B cell (primary cell): ENCODE measurements around the gene OR2W3. TPM values are rescaled to one million over a fixed set of nuclear protein-coding genes. Genes with fewer than 3 reads are reported as not detected.

ENCODE experiments used
- ATAC-seq: fragments of 200-7000 bp; cut with Tn5 transposase; one replicate; pipeline ENCODE4 v1.10.0; 2021; ENCODE audit warnings: low read depth, mild to moderate bottlenecking, moderate number of reproducible peaks, moderate library complexity
- CTCF ChIA-PET: fragments of 350-600 bp; sonication (Branson Sonifier 250); formaldehyde crosslinking; loops from one replicate; lab custom pipeline; 2021; ENCODE audit warnings: antibody characterized with exemption, inconsistent platforms; lab: Charles Lee
- POLR2A ChIA-PET: fragments of 350-600 bp; sonication (Branson Sonifier 250); formaldehyde crosslinking; loops from one replicate; lab custom pipeline; 2021; ENCODE audit warnings: antibody characterized with exemption; lab: Charles Lee
- DNase-seq: peaks from one replicate; pipeline ENCODE4 v3.0.0; 2013
- H2AFZ ChIP-seq: 2 replicates; pipeline ENCODE4 v1.6.1; 2012; ENCODE audit warnings: mild to moderate bottlenecking, low read depth, low read length; ENCODE audit not compliant: insufficient read depth, poor library complexity, severe bottlenecking
- H3K27ac ChIP-seq, 2 donors: 1 replicate in 1 of 2; 2 replicates in 1 of 2; pipeline ENCODE4 v1.5.1; 2012 to 2013; ENCODE audit warnings: low read length in 2 of 2, mild to moderate bottlenecking in 2 of 2, moderate library complexity in 1 of 2
- H3K27me3 ChIP-seq, 4 experiments: fragments of 200-600 bp in 1 of 4; sonication (generic) in 1 of 4; replicated peaks in 1 of 4; 1 replicate in 2 of 4; 2 replicates in 2 of 4; pipeline versions ENCODE4 v1.6.1 to v1.7.0; 2013 to 2016; ENCODE audit warnings: low read length in 3 of 4, mild to moderate bottlenecking in 2 of 4, mixed read lengths in 1 of 4, moderate library complexity in 1 of 4; ENCODE audit not compliant: insufficient read depth in 4 of 4, control insufficient read depth in 3 of 4; ENCODE audit errors: control extremely low read depth in 1 of 4
- H3K36me3 ChIP-seq, 2 experiments: replicated peaks in 1 of 2; 1 replicate in 1 of 2; 2 replicates in 1 of 2; pipeline versions ENCODE4 v1.6.1 to v1.7.1; 2013; ENCODE audit warnings: low read length in 1 of 2; ENCODE audit not compliant: insufficient read depth in 2 of 2, control insufficient read depth in 1 of 2; ENCODE audit errors: control extremely low read depth in 1 of 2, extremely low read depth in 1 of 2
- H3K4me1 ChIP-seq, 2 donors: fragments of 200-600 bp in 1 of 2; sonication (generic) in 1 of 2; 1 replicate in 1 of 2; 2 replicates in 1 of 2; pipeline versions ENCODE4 v1.5.1 to v1.6.1; 2013 to 2017; ENCODE audit warnings: low read length in 2 of 2; ENCODE audit not compliant: control insufficient read depth in 2 of 2, insufficient read depth in 2 of 2
- H3K4me2 ChIP-seq: replicated peaks from 2 replicates; pipeline ENCODE3; 2012; ENCODE audit warnings: mild to moderate bottlenecking, low read depth, low read length; ENCODE audit not compliant: poor library complexity, severe bottlenecking
- H3K4me3 ChIP-seq, 5 experiments: fragments of 200-600 bp in 1 of 5; sonication (generic) in 1 of 5; 1 replicate in 3 of 5; 2 replicates in 2 of 5; pipeline versions ENCODE4 v1.5.1 to v1.7.0; 2011 to 2016; ENCODE audit warnings: low read length in 4 of 5, mild to moderate bottlenecking in 4 of 5, low read depth in 2 of 5, control low read depth in 1 of 5, moderate library complexity in 1 of 5; ENCODE audit not compliant: insufficient read depth in 1 of 5; ENCODE audit errors: control extremely low read depth in 1 of 5, extremely low read depth in 1 of 5
- H3K79me2 ChIP-seq: fragments of 200-600 bp; sonication (generic); one replicate; pipeline ENCODE4 v1.6.0; 2016; ENCODE audit warnings: low read length; ENCODE audit not compliant: control insufficient read depth, insufficient read depth
- H3K9ac ChIP-seq: fragments of 200-600 bp; sonication (generic); 2 replicates; pipeline ENCODE4 v1.6.1; 2017; ENCODE audit warnings: mild to moderate bottlenecking, low read length, moderate library complexity
- H3K9me3 ChIP-seq, 3 donors: one replicate each; pipeline versions ENCODE4 v1.6.1 to v1.7.1; 2013; ENCODE audit warnings: low read length in 2 of 3; ENCODE audit not compliant: control insufficient read depth in 2 of 3, insufficient read depth in 1 of 3; ENCODE audit errors: control extremely low read depth in 1 of 3
- H4K20me1 ChIP-seq: 2 replicates; pipeline ENCODE4 v1.6.0; 2012; ENCODE audit warnings: mild to moderate bottlenecking, low read length; ENCODE audit not compliant: insufficient read depth, control insufficient read depth, poor library complexity, severe bottlenecking
- H3K27ac Mint-ChIP-seq: one replicate; pipeline ENCODE4 v1.8.0; 2021; ENCODE audit warnings: mixed read lengths
- H3K27me3 Mint-ChIP-seq: one replicate; pipeline ENCODE4 v1.8.0; 2021; ENCODE audit warnings: mixed read lengths
- H3K4me1 Mint-ChIP-seq: one replicate; pipeline ENCODE4 v1.8.0; 2021; ENCODE audit warnings: mixed read lengths
- H3K4me3 Mint-ChIP-seq: one replicate; pipeline ENCODE4 v1.8.0; 2021; ENCODE audit warnings: mixed read lengths
- H3K9me3 Mint-ChIP-seq: one replicate; pipeline ENCODE4 v1.8.0; 2022; ENCODE audit warnings: mixed read lengths; ENCODE audit not compliant: insufficient read depth
- CTCF ChIP-seq: fragments of 200-600 bp; IDR thresholded peaks from one replicate; pipeline ENCODE4 v1.8.0; 2022; ENCODE audit warnings: antibody characterized with exemption, mild to moderate bottlenecking
- EZH2 ChIP-seq: IDR thresholded peaks from 2 replicates; pipeline ENCODE4 v1.6.1; 2012; ENCODE audit warnings: borderline replicate concordance, low read depth, mild to moderate bottlenecking, moderate library complexity, low read length; ENCODE audit not compliant: insufficient read depth, poor library complexity, severe bottlenecking
- WGBS: methylation state at CpG from one replicate; pipeline ENCODE4 v1.1.5; 2013; ENCODE audit warnings: missing lambda C conversion rate; ENCODE audit not compliant: insufficient coverage; 5-methylcytosine and 5-hydroxymethylcytosine counted together
- intact Hi-C: fragments of 100-400 bp; cut with micrococcal nuclease; formaldehyde crosslinking; loops from one replicate; pipeline ENCODE4 v1.10.0; 2022
- polyA plus RNA-seq: library from polyadenylated mRNA; depleted of rRNA; stranded (reverse); fragments of >200 nt; gene quantifications from 2 replicates; pipeline ENCODE4 v1.2.3, GENCODE V29; 2012
- total RNA-seq, 2 donors: library from RNA; stranded (reverse); fragments of 120-200 nt in 1 of 2; gene quantifications; 1 replicate in 1 of 2; 2 replicates in 1 of 2; pipeline versions ENCODE4 v1.2.3 to v1.2.4, GENCODE V29; 2013 to 2022

Gene OR2W3
- total and polyA plus RNA-seq, 2 donors (not counting 1 experiment from before 2014, with no cell fraction given) = 2.5 TPM; not detected in 1

- Mint-ChIP-seq H3K4me3 (no peak overlapping the region), H3K27ac (no peak overlapping the region), H3K4me1 (no peaks in the 10 kb centered on the region), H3K9me3 (no peaks in the 10 kb centered on the region), H3K27me3 (no peaks in the 10 kb centered on the region)
- POLR2A ChIA-PET = no interaction called here
- no peak overlapping the region for H2AFZ ChIP-seq
- no peak for ATAC-seq
- peaks cover 0 to 18% (median 0%) of the 10 kb centered on the region in 3 donors for H3K9me3 ChIP-seq
- H3K4me1 ChIP-seq = no peaks in the 10 kb centered on the region
- no peak for TF ChIP-seq CTCF
- no peak for TF ChIP-seq EZH2
- H3K27me3 ChIP-seq = no peaks in the 10 kb centered on the region
- no peak overlapping the region for H3K4me2 ChIP-seq
- 84% methylated on average over 14 of the region's 14 CpGs for WGBS
- H3K27ac ChIP-seq = no peak overlapping the region
- H4K20me1 ChIP-seq = no peaks in the 10 kb centered on the region
- intact Hi-C loops = no loop called here
- H3K9ac ChIP-seq = no peak overlapping the region
- no peak overlapping the region for H3K4me3 ChIP-seq
- H3K36me3 ChIP-seq = no peaks in the 10 kb centered on the region
- CTCF ChIA-PET = no interaction called here
- no peak for DNase-seq
- H3K79me2 ChIP-seq = no peaks in the 10 kb centered on the region
Measured at GRCh38 chr1:247895976-247896375, 589 bp downstream of the OR2W3 start.

GRCh38 chr1:247904122-247904521 lies 8.7 kb downstream of the OR2W3 start:
- DNase-seq (no peak), ATAC-seq (no peak)
- Mint-ChIP-seq H3K9me3 (peaks cover 5% of the 10 kb centered on the region), H3K27ac (no peak overlapping the region), H3K27me3 (no peaks in the 10 kb centered on the region), H3K4me1 (peaks cover 25% of the 10 kb centered on the region), H3K4me3 (no peak overlapping the region)
- ChIA-PET CTCF (no interaction called here), POLR2A (no interaction called here)
- no peak overlapping the region for H3K4me3 ChIP-seq
- H3K27ac ChIP-seq = no peak overlapping the region
- no peak overlapping the region for H3K9ac ChIP-seq
- H3K4me2 ChIP-seq = no peak overlapping the region
- intact Hi-C loops = no loop called here
- H3K9me3 ChIP-seq = peaks cover 0 to 15% (median 4%) of the 10 kb centered on the region in 3 donors
- 75% methylated on average over 2 of the region's 6 CpGs for WGBS
- H3K27me3 ChIP-seq = no peaks in the 10 kb centered on the region
- no peak overlapping the region for H2AFZ ChIP-seq
- no peaks in the 10 kb centered on the region for H3K36me3 ChIP-seq
- peaks cover 8 to 11% of the 10 kb centered on the region in 2 donors for H3K4me1 ChIP-seq
- no peaks in the 10 kb centered on the region for H3K79me2 ChIP-seq
- H4K20me1 ChIP-seq = no peaks in the 10 kb centered on the region
- TF ChIP-seq EZH2 (no peak), CTCF (no peak)
